GM19099 (cell line): Measurements from ENCODE around the gene IST1.

Experiments used
- POLR2A ChIP-seq: IDR thresholded peaks from 3 replicates; pipeline ENCODE4 v1.6.1; 2011; ENCODE audit warnings: low read depth; ENCODE audit not compliant: insufficient read length; ENCODE audit errors: extremely low read depth

Gene IST1

DNA sequence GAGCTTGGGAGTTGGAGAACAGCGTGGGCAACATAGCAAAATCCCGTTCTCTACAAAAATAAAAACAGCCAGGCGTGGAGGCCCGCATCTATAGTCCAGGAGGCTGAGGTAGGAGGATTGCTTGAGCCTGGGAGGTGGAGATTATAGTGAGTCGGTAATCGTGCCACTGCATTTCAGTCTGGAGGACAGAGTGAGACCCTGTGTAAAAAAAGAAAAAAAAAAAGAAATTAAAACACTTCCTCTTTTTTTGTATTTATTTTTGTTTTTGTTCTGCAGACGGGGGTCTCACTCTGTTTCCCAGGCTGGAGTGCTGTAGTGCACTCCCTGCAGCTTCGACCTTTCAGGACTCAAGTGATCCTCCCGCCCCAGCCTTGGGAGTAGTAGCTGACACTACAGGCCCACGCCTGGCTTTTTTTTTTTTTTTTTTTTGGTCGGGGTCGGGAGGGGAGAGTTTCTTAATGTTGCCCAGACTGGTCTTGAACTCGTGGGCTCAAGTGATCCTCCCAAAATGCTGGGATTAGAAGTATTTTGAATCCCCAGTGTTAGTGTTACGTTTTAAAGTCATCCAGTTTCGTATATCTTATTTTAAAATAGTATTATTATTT, 1.5 kb downstream of the IST1 start:
- TF ChIP-seq POLR2A: no peak

DNA sequence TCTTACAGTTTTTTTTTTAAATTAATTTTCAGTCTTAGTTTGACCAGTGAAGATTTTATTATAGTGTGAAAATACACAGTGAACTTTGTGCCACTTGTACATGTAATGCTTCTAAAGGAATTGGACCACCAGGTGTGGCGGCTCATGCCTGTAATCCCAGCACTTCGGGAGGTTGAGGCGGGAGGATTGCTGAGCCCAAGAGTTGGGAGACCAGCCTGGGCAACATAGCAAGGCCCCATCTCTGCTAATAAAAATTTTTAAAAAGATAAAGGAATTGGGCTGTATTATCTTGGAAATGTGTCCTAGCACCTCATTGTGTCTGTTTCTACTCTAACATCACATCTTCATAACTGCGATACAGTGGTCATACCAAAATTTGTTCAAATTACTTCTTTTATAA, 3.8 kb downstream of the IST1 start:
- no peak for TF ChIP-seq POLR2A

DNA sequence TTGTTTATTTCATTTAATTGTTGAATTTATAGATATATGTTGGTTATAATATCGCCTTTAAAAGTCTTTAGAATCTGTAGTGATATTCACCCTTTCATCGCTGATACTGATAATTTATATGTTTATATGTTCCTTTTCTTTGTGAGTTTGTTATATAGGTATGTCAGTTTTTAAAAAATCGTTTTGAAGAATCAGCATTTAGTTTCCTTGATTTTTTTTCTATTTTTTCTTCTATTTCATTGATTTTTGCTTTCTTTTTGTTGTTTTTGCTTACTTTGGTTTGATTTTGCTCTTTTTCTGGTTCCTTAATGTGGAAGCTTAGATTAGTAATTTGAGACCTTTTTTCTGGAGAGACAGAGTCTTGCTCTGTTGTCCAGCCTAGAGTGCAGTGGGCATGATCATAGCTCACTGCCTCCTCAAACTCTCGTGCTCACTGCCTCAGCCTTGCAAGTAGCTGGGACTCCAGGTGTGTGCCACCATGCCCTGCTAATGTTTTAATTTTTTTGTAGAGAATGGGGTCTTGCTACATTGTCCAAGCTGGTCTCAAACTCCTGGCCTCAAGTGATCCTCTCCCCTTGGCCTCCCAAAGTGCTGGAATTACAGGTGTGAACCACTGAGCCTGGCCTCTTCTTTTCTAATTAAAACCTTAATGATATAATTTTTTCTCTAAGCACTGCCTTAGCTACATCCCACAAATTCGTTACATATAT, 7.5 kb downstream of the IST1 start:
- no peak for TF ChIP-seq POLR2A

DNA sequence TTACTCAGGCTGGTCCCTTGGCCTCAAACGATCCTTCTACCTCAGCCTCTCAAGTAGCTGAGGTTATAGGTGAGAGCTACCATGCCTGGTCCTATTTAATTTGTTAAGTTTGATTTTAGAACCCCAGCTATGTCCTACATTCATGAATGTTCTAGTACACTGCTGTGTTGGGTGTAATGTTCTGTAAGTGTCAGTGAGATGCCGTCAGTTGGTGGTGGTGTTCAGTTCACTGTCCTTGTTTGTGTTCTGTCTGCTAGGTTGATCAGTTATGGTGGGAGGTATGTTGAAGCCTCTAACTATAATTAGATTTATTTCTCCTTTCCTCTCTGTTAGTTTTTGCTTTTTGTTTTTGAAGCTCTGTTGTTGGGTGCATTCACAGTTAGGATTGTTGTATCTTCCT, 8.3 kb downstream of the IST1 start:
- TF ChIP-seq POLR2A: no peak

DNA sequence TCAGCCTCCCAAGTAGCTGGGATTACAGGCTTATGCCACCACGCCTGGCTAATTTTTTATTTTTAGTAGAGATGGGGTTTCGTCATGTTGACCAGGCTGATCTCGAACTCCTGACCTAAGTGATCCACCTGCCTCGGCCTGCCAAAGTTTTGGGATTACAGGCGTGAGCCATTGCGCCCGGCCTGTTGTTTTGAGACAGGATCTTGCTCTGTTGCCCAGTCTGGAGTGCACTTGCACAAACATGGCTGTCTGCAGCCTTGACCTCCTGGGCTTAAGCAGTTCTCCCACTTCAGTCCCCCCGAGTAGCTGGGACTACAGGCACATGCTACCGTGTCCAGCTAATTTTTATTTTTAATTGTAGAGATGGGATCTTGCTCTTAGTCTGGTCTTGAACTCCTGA, 8.9 kb downstream of the IST1 start:
- no peak for TF ChIP-seq POLR2A

GRCh38 chr16:71911121-71911520, 15.8 kb downstream of the IST1 start:
- TF ChIP-seq POLR2A: no peak

- no peak for TF ChIP-seq POLR2A
Measured at GRCh38 chr16:71912534-71913275, 17.4 kb downstream of the IST1 start.

- TF ChIP-seq POLR2A: no peak
Measured at GRCh38 chr16:71914802-71915201, 19.5 kb downstream of the IST1 start.

DNA sequence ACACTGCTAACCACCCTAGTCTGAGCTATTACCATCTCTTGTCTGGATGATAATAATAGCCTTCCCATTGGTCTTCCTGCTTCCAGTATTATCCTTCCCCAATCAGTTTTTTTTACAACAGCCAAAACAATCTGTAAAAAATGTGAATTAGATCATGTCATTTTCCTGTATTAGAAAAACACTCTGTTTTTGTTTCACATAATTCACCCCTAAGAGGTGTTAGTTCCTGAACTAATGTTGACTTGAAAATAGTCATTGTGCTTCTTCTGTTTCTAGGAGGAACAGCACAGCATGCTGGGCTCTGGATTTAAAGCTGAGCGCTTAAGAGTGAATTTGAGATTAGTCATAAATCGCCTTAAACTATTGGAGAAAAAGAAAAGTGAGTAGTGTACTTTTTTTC, 20.0 kb downstream of the IST1 start:
- TF ChIP-seq POLR2A: no peak

GRCh38 chr16:71916397-71916920, 21.1 kb downstream of the IST1 start:
- TF ChIP-seq POLR2A: no peak

GRCh38 chr16:71917900-71918299, 22.6 kb downstream of the IST1 start:
- TF ChIP-seq POLR2A: no peak

- no peak for TF ChIP-seq POLR2A
Measured at GRCh38 chr16:71919035-71919434, 23.7 kb downstream of the IST1 start.

DNA sequence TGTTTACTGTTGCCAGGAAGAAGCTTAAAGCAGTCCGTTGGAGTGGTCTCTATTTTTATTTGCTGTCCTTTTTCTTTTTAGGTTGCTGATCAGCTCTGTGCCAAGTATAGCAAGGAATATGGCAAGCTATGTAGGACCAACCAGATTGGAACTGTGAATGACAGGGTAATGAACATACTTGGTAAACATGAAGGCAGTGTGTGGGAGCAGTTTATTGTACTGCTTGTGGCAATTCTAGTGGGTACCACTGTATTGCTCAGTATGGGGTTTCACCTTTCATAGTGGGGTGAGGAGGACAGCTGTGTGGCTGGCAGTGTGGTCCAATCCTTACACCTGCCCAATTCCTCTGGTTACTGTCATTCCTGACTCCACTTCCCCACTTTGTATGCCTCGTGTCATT, 25.3 kb downstream of the IST1 start:
- TF ChIP-seq POLR2A: no peak

- TF ChIP-seq POLR2A: no peak
Measured at GRCh38 chr16:71923941-71924690, 28.8 kb downstream of the IST1 start.

DNA sequence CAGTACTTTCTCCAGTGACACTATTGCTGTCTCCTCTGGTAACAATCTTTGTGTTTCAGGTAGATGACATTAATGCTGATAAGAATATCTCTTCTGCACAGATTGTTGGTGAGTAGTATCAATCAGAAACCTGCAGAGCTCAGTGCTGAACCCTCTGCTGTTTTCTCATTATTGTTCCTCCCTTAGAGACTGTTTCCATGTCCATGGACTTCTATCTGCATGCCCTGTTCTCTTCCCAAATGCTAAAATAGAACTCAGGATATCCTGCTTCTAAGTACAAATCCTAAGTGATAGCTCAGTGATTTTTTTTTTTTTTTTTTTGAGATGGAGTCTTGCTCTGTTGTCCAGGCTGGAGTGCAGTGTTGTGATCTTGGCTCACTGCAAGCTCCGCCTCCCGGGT, 29.4 kb downstream of the IST1 start:
- no peak for TF ChIP-seq POLR2A
